MM.1S (cell line): Measurements from ENCODE around the gene TMTC2.

Source experiments
- EZH2 ChIP-seq: fragments of 300-600 bp; sonication (generic); optimal IDR thresholded peaks from 2 replicates; pipeline ENCODE3; 2017; ENCODE audit warnings: low read depth, mild to moderate bottlenecking, antibody characterized with exemption, low read length, mixed read lengths
- EZH2phosphoT487 ChIP-seq: fragments of 300-600 bp; sonication (generic); IDR thresholded peaks from 2 replicates; pipeline ENCODE4 v1.6.1; 2018; ENCODE audit warnings: antibody characterized with exemption, low read length
- TF ChIP-seq, protein P1 (sequence below): fragments of 300-600 bp; sonication (generic); IDR thresholded peaks from 2 replicates; pipeline ENCODE4 v1.5.1; 2016; ENCODE audit warnings: antibody characterized with exemption, low read length, mixed read lengths

DNA sequence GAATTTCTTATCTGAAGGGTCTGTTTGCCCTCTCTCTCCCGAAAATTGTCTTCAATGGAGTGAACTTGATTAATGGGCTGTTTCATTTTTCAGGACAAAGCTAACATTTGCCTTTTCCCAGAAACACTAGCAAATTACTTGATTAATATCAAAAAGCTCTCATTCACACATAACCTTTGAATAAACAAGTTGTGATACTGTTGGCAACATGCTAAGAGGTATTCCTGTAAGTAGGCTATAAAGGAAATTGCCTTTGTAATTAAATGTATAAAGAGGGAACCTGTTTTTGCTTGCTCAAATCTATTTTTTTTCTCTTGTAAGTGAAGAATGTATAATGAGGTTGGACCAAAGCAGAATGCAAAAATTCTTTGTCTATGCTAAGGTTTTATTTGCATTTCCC, 457.2 kb downstream of the TMTC2 start:
- TF ChIP-seq, protein P1, sequence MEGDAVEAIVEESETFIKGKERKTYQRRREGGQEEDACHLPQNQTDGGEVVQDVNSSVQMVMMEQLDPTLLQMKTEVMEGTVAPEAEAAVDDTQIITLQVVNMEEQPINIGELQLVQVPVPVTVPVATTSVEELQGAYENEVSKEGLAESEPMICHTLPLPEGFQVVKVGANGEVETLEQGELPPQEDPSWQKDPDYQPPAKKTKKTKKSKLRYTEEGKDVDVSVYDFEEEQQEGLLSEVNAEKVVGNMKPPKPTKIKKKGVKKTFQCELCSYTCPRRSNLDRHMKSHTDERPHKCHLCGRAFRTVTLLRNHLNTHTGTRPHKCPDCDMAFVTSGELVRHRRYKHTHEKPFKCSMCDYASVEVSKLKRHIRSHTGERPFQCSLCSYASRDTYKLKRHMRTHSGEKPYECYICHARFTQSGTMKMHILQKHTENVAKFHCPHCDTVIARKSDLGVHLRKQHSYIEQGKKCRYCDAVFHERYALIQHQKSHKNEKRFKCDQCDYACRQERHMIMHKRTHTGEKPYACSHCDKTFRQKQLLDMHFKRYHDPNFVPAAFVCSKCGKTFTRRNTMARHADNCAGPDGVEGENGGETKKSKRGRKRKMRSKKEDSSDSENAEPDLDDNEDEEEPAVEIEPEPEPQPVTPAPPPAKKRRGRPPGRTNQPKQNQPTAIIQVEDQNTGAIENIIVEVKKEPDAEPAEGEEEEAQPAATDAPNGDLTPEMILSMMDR = no peak
- TF ChIP-seq EZH2 (no peak), EZH2phosphoT487 (no peak)
